Panc1 (cell line): ENCODE measurements around the gene SORBS1.

Source experiments
- POLR2AphosphoS5 ChIP-seq: IDR thresholded peaks from 2 replicates; pipeline ENCODE4 v1.6.1; 2012; ENCODE audit warnings: mild to moderate bottlenecking, low read depth, low read length, moderate library complexity
- SIN3A ChIP-seq: IDR thresholded peaks from 2 replicates; pipeline ENCODE4 v1.6.1; 2012; ENCODE audit warnings: low read depth, mild to moderate bottlenecking, low read length, moderate library complexity, borderline replicate concordance; ENCODE audit not compliant: insufficient read depth
- TCF7L2 ChIP-seq: IDR thresholded peaks from 2 replicates; pipeline ENCODE4 v1.6.1; 2011; ENCODE audit warnings: mild to moderate bottlenecking, low read depth, low read length, inconsistent platforms
- TF ChIP-seq, protein P1 (sequence below): fragments of 450-650 bp; IDR thresholded peaks from 2 replicates; pipeline ENCODE4 v1.5.1; 2017; ENCODE audit warnings: mild to moderate bottlenecking
- TF ChIP-seq, protein P2 (sequence below), 2 experiments: IDR thresholded peaks; 2 replicates each; pipeline ENCODE4 v1.6.1; 2011 to 2012; ENCODE audit warnings: low read depth in 2 of 2, control low read depth in 1 of 2, low read length in 1 of 2, mild to moderate bottlenecking in 1 of 2, moderate library complexity in 1 of 2; ENCODE audit not compliant: insufficient read depth in 1 of 2

DNA sequence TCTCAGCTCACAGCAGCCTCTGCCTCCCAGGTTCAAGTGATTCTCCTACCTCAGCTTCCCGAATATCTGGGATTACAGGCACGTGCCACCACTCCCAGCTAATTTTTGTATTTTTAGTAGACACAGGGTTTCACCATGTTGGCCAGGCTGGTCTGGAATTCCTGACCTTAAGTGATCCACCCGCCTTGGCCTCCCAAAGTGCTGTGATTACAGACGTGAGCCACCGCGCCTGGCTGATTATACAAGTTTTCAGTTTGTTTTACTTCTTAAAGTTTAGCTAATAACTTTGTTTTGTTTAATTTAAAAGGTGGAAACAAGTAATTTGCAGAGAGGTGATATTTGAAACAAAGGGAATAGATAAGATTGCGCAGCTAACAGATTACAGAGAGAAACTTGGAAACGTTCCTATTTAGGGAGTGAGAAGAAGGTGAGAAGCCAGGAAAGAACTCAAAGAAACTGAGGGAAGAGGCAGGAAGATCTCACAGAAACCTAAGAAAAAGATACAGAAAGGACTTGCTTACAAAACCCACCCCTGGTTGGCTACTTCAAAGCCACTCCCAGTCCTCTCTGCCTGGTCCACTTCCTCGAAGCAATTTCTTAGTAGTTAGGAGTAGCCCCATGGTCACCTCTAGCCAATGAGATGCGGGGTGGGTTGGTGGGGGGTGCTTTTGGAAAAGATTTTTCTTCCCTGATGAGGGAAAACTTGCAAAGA lies 255.4 kb downstream of the SORBS1 start:
- TF ChIP-seq, protein P1, sequence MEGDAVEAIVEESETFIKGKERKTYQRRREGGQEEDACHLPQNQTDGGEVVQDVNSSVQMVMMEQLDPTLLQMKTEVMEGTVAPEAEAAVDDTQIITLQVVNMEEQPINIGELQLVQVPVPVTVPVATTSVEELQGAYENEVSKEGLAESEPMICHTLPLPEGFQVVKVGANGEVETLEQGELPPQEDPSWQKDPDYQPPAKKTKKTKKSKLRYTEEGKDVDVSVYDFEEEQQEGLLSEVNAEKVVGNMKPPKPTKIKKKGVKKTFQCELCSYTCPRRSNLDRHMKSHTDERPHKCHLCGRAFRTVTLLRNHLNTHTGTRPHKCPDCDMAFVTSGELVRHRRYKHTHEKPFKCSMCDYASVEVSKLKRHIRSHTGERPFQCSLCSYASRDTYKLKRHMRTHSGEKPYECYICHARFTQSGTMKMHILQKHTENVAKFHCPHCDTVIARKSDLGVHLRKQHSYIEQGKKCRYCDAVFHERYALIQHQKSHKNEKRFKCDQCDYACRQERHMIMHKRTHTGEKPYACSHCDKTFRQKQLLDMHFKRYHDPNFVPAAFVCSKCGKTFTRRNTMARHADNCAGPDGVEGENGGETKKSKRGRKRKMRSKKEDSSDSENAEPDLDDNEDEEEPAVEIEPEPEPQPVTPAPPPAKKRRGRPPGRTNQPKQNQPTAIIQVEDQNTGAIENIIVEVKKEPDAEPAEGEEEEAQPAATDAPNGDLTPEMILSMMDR = no peak
- TF ChIP-seq SIN3A (no peak), TCF7L2 (no peak), POLR2AphosphoS5 (no peak)
- TF ChIP-seq, protein P2, sequence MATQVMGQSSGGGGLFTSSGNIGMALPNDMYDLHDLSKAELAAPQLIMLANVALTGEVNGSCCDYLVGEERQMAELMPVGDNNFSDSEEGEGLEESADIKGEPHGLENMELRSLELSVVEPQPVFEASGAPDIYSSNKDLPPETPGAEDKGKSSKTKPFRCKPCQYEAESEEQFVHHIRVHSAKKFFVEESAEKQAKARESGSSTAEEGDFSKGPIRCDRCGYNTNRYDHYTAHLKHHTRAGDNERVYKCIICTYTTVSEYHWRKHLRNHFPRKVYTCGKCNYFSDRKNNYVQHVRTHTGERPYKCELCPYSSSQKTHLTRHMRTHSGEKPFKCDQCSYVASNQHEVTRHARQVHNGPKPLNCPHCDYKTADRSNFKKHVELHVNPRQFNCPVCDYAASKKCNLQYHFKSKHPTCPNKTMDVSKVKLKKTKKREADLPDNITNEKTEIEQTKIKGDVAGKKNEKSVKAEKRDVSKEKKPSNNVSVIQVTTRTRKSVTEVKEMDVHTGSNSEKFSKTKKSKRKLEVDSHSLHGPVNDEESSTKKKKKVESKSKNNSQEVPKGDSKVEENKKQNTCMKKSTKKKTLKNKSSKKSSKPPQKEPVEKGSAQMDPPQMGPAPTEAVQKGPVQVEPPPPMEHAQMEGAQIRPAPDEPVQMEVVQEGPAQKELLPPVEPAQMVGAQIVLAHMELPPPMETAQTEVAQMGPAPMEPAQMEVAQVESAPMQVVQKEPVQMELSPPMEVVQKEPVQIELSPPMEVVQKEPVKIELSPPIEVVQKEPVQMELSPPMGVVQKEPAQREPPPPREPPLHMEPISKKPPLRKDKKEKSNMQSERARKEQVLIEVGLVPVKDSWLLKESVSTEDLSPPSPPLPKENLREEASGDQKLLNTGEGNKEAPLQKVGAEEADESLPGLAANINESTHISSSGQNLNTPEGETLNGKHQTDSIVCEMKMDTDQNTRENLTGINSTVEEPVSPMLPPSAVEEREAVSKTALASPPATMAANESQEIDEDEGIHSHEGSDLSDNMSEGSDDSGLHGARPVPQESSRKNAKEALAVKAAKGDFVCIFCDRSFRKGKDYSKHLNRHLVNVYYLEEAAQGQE (IDR thresholded peaks at IDR 0.05; ENCODE audit: insufficient read depth in 1 of 2, low read depth in 2 of 2, low read length in 1 of 2) = no peak
